GM21737 (cell line): ENCODE results near the gene CYTH4.

Experiments used
- ATAC-seq: cut with Tn5 transposase; IDR thresholded peaks from one replicate; pipeline ENCODE4 v1.9.1; 2021; ENCODE audit warnings: mild to moderate bottlenecking, moderate library complexity; ENCODE audit not compliant: unreplicated experiment

CYTH4 gene

GRCh38 chr22:37288521-37288920 lies 6.2 kb downstream of the CYTH4 start:
- ATAC-seq: no peak

- ATAC-seq: no peak
These were observed 6.9 kb downstream of the CYTH4 start for GRCh38 chr22:37289156-37289735.

- no peak for ATAC-seq
These were observed 8.4 kb downstream of the CYTH4 start for GRCh38 chr22:37290737-37291136.

GRCh38 chr22:37291559-37292298 lies 9.4 kb downstream of the CYTH4 start:
- no peak for ATAC-seq

- no peak for ATAC-seq
These were observed 10.3 kb downstream of the CYTH4 start for GRCh38 chr22:37292641-37293040.

- no peak for ATAC-seq
These were observed 10.9 kb downstream of the CYTH4 start for GRCh38 chr22:37293172-37293571.

GRCh38 chr22:37294747-37295146 lies 12.4 kb downstream of the CYTH4 start:
- ATAC-seq: no peak

GRCh38 chr22:37295213-37295886 lies 13.0 kb downstream of the CYTH4 start:
- ATAC-seq: no peak

GRCh38 chr22:37295946-37296345 lies 13.6 kb downstream of the CYTH4 start:
- no peak for ATAC-seq

GRCh38 chr22:37298748-37299495 lies 16.6 kb downstream of the CYTH4 start:
- ATAC-seq: no peak

- no peak for ATAC-seq
These were observed 17.7 kb downstream of the CYTH4 start for GRCh38 chr22:37299969-37300509.

GRCh38 chr22:37300551-37301017 lies 18.3 kb downstream of the CYTH4 start:
- ATAC-seq: no peak

- ATAC-seq: no peak
These were observed 19.0 kb downstream of the CYTH4 start for GRCh38 chr22:37301144-37301830.

GRCh38 chr22:37302674-37303555 lies 20.6 kb downstream of the CYTH4 start:
- no peak for ATAC-seq

GRCh38 chr22:37303821-37304274 lies 21.5 kb downstream of the CYTH4 start:
- no peak for ATAC-seq

GRCh38 chr22:37304595-37305343 lies 22.5 kb downstream of the CYTH4 start:
- no peak for ATAC-seq

- no peak for ATAC-seq
These were observed 23.6 kb downstream of the CYTH4 start for GRCh38 chr22:37305887-37306286.

- ATAC-seq: no peak
These were observed 24.2 kb downstream of the CYTH4 start for GRCh38 chr22:37306494-37306829.
